Keratinocyte (primary cell): ENCODE measurements around the gene MCTP2. TPM values are rescaled to one million over a fixed set of nuclear protein-coding genes. Genes with fewer than 3 reads are reported as not detected.

ENCODE experiments used
- DNase-seq: peaks from one replicate; pipeline ENCODE4 v3.0.0-alpha.2; 2011; ENCODE audit warnings: low read depth, missing footprints, low spot score
- FAIRE-seq: peaks from 2 replicates; lab custom pipeline; 2011; peaks lifted over from hg19 to GRCh38; lab: Jason Lieb, UNC
- H2AFZ ChIP-seq: 2 replicates; pipeline ENCODE4 v1.6.0; 2012; ENCODE audit warnings: low read length, control low read depth, inconsistent platforms; ENCODE audit not compliant: control insufficient read depth
- H3K27ac ChIP-seq: 2 replicates; pipeline ENCODE4 v1.5.1; 2011; ENCODE audit warnings: low read length; ENCODE audit not compliant: control insufficient read depth, insufficient read depth
- H3K27me3 ChIP-seq: 3 replicates; pipeline ENCODE4 v1.6.0; 2011; ENCODE audit warnings: low read length; ENCODE audit not compliant: control insufficient read depth, insufficient read depth; ENCODE audit errors: extremely low read depth
- H3K36me3 ChIP-seq, 2 experiments: 2 replicates in 1 of 2; 3 replicates in 1 of 2; pipeline ENCODE4 v1.5.1; 2011; ENCODE audit warnings: low read length in 2 of 2, mild to moderate bottlenecking in 1 of 2; ENCODE audit not compliant: control insufficient read depth in 2 of 2, insufficient read depth in 2 of 2; ENCODE audit errors: extremely low read depth in 1 of 2
- H3K4me1 ChIP-seq: 3 replicates; pipeline ENCODE4 v1.5.1; 2011; ENCODE audit warnings: low read length; ENCODE audit not compliant: control insufficient read depth, insufficient read depth; ENCODE audit errors: extremely low read depth
- H3K4me2 ChIP-seq: 3 replicates; pipeline ENCODE4 v1.6.0; 2011; ENCODE audit warnings: low read depth, low read length; ENCODE audit not compliant: control insufficient read depth, insufficient read depth; ENCODE audit errors: extremely low read depth
- H3K4me3 ChIP-seq, 3 experiments: fragments of 200-600 bp in 1 of 3; sonication (generic) in 1 of 3; 2 replicates in 2 of 3; 3 replicates in 1 of 3; pipeline ENCODE4 v1.5.1; 2011 to 2016; ENCODE audit warnings: low read length in 3 of 3, mild to moderate bottlenecking in 3 of 3, control low read depth in 2 of 3, inconsistent platforms in 1 of 3, low read depth in 1 of 3, mixed read lengths in 1 of 3, mixed run types in 1 of 3, moderate library complexity in 1 of 3; ENCODE audit not compliant: control insufficient read depth in 2 of 3, insufficient read depth in 2 of 3; ENCODE audit errors: extremely low read depth in 1 of 3
- H3K79me2 ChIP-seq: 2 replicates; pipeline ENCODE4 v1.6.0; 2012; ENCODE audit warnings: low read length; ENCODE audit not compliant: control insufficient read depth, insufficient read depth
- H3K9ac ChIP-seq: 3 replicates; pipeline ENCODE4 v1.6.0; 2011; ENCODE audit warnings: low read length; ENCODE audit not compliant: control insufficient read depth, insufficient read depth; ENCODE audit errors: extremely low read depth
- H3K9me1 ChIP-seq: 3 replicates; pipeline ENCODE4 v1.6.0; 2011; ENCODE audit warnings: low read length; ENCODE audit not compliant: control insufficient read depth, insufficient read depth; ENCODE audit errors: extremely low read depth
- H3K9me3 ChIP-seq: 2 replicates; pipeline ENCODE4 v1.5.1; 2012; ENCODE audit warnings: low read depth, low read length; ENCODE audit not compliant: control insufficient read depth
- H4K20me1 ChIP-seq: 3 replicates; pipeline ENCODE4 v1.6.0; 2011; ENCODE audit warnings: low read length; ENCODE audit not compliant: control insufficient read depth, insufficient read depth; ENCODE audit errors: extremely low read depth
- EZH2 ChIP-seq: IDR thresholded peaks from one replicate; pipeline ENCODE4 v1.6.1; 2012; ENCODE audit warnings: inconsistent platforms, mild to moderate bottlenecking, low read length, moderate library complexity
- dilution Hi-C: fragments of 300-500 bp; cut with MboI; formaldehyde crosslinking; loops from one replicate; pipeline ENCODE4 v1.7.0; 2020; ENCODE audit warnings: low sequenced_read_pairs; ENCODE audit not compliant: extremely low pct_ligation_motif_present
- polyA plus RNA-seq, 5 experiments: library from polyadenylated mRNA; depleted of rRNA in 3 of 5; stranded (reverse) in 3 of 5; stranded (forward) in 1 of 5; unstranded in 1 of 5; fragments of >200 nt; gene quantifications; 1 replicate in 1 of 5; 2 replicates in 3 of 5; 3 replicates in 1 of 5; pipeline versions ENCODE4 v1.2.1 to v1.2.3, GENCODE V29; 2011 to 2012; ENCODE audit warnings: missing spikeins in 2 of 5, low read depth in 1 of 5, low replicate concordance in 1 of 5
- TF ChIP-seq, protein P1 (sequence below), 3 experiments: IDR thresholded peaks in 1 of 3; conservative IDR thresholded peaks in 1 of 3; optimal IDR thresholded peaks in 1 of 3; 2 replicates in 2 of 3; 3 replicates in 1 of 3; pipeline versions ENCODE3 to v1.5.1; 2011; ENCODE audit warnings: low read length in 3 of 3, mild to moderate bottlenecking in 3 of 3, moderate library complexity in 2 of 3, control low read depth in 1 of 3, inconsistent platforms in 1 of 3; ENCODE audit not compliant: insufficient read depth in 2 of 3; ENCODE audit errors: extremely low read depth in 1 of 3

MCTP2 gene
- polyA plus RNA-seq, 1 donor (not counting 4 experiments of a cell fraction or from before 2014, with no cell fraction given), result 22.0 TPM

DNA sequence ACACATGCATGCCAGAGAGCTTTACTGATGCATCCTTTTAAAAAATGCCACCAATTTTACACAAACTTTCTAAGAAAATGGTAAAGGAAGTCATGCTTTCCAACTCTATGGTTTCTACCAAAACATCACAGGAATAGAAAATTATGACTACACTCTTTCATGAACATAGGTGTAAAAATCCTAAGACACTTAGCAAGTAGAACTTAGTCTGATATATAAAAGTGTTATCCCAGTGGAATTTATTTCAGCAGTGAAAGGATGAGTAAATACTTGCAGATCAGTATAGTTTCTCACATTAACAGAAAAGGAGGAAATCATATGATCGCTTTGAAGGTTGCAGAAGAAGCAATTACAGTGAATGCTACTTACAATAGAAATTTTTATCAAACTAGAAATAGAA lies 43.4 kb downstream of the MCTP2 start:
- Histone ChIP-seq H2AFZ (no peak overlapping the region), H3K79me2 (peaks cover 15% of the 10 kb centered on the region), H3K27ac (no peak overlapping the region), H3K9me3 (no peaks in the 10 kb centered on the region), H3K4me2 (no peak overlapping the region), H3K4me1 (no peaks in the 10 kb centered on the region), H4K20me1 (no peaks in the 10 kb centered on the region), H3K4me3 (no peak overlapping the region), H3K9ac (no peak overlapping the region), H3K9me1 (no peaks in the 10 kb centered on the region), H3K27me3 (no peaks in the 10 kb centered on the region), H3K36me3 (no peaks in the 10 kb centered on the region)
- dilution Hi-C loops, result no loop called here
- DNase-seq (no peak), FAIRE-seq (no peak)
- TF ChIP-seq, protein P1, sequence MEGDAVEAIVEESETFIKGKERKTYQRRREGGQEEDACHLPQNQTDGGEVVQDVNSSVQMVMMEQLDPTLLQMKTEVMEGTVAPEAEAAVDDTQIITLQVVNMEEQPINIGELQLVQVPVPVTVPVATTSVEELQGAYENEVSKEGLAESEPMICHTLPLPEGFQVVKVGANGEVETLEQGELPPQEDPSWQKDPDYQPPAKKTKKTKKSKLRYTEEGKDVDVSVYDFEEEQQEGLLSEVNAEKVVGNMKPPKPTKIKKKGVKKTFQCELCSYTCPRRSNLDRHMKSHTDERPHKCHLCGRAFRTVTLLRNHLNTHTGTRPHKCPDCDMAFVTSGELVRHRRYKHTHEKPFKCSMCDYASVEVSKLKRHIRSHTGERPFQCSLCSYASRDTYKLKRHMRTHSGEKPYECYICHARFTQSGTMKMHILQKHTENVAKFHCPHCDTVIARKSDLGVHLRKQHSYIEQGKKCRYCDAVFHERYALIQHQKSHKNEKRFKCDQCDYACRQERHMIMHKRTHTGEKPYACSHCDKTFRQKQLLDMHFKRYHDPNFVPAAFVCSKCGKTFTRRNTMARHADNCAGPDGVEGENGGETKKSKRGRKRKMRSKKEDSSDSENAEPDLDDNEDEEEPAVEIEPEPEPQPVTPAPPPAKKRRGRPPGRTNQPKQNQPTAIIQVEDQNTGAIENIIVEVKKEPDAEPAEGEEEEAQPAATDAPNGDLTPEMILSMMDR (optimal IDR thresholded peaks at IDR 0.05 in 1 of 3, IDR thresholded peaks at IDR 0.05 in 1 of 3, conservative IDR thresholded peaks at IDR 0.05 in 1 of 3; ENCODE audit: extremely low read depth in 1 of 3, insufficient read depth in 2 of 3, low read length in 3 of 3), result no peak
- TF ChIP-seq EZH2, result no peak

DNA sequence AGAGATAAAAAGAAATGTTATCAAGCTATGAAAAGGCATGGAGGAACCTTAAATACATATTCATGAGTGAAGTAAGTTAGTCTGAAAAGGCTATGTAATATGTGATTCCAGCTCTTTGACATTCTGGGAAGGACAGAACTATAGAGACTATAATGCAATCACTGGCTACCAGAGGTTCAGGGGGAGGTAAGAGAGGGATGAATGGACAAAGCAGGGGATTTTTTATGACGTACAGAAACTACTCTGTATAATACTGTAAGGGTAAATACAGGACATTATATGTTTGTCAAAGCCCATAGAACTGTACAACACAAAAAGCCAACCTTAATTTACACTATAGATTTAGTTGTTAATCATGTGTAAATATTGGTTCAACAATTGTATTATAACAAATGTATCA lies 46.1 kb downstream of the MCTP2 start:
- no peak for DNase-seq
- Histone ChIP-seq H3K4me3 (no peak overlapping the region), H3K9me3 (no peaks in the 10 kb centered on the region), H4K20me1 (no peaks in the 10 kb centered on the region), H3K27me3 (no peaks in the 10 kb centered on the region), H3K36me3 (no peaks in the 10 kb centered on the region), H3K9me1 (no peaks in the 10 kb centered on the region), H3K4me2 (no peak overlapping the region), H3K79me2 (peaks cover 18% of the 10 kb centered on the region), H3K27ac (no peak overlapping the region), H2AFZ (no peak overlapping the region), H3K4me1 (no peaks in the 10 kb centered on the region), H3K9ac (no peak overlapping the region)
- no peak for FAIRE-seq
- dilution Hi-C loops, result no loop called here
- TF ChIP-seq EZH2, result no peak
- TF ChIP-seq, protein P1 (optimal IDR thresholded peaks at IDR 0.05 in 1 of 3, IDR thresholded peaks at IDR 0.05 in 1 of 3, conservative IDR thresholded peaks at IDR 0.05 in 1 of 3; ENCODE audit: extremely low read depth in 1 of 3, insufficient read depth in 2 of 3, low read length in 3 of 3), result no peak
